CD4-positive, CD25-positive, alpha-beta regulatory T cell (primary cell): ENCODE data around the gene GTPBP4. TPM values are rescaled to one million over a fixed set of nuclear protein-coding genes. Genes with fewer than 3 reads are reported as not detected.

Experiments
- ATAC-seq, 2 donors: fragments of 150-1000 bp; cut with Tn5 transposase; one replicate each; pipeline ENCODE4 v1.10.0; 2021; ENCODE audit warnings: low read depth in 2 of 2, moderate number of reproducible peaks in 2 of 2, moderate library complexity in 1 of 2
- DNase-seq, 3 donors: peaks; one replicate each; pipeline versions ENCODE4 v3.0.0 to v3.0.0-alpha.2; 2012 to 2022; ENCODE audit warnings: mixed read lengths in 1 of 3
- H3K27ac ChIP-seq: one replicate; pipeline ENCODE4 v1.7.0; 2013; ENCODE audit warnings: mild to moderate bottlenecking, low read length; ENCODE audit not compliant: insufficient read depth, poor library complexity, severe bottlenecking
- H3K27me3 ChIP-seq: one replicate; pipeline ENCODE4 v1.7.0; 2013; ENCODE audit warnings: low read length; ENCODE audit not compliant: control insufficient read depth, insufficient read depth
- H3K36me3 ChIP-seq: one replicate; pipeline ENCODE4 v1.7.0; 2013; ENCODE audit warnings: mild to moderate bottlenecking, low read length, moderate library complexity; ENCODE audit not compliant: control insufficient read depth, insufficient read depth
- H3K4me1 ChIP-seq: 2 replicates; pipeline ENCODE4 v1.7.0; 2013; ENCODE audit warnings: mild to moderate bottlenecking, low read length; ENCODE audit not compliant: insufficient read depth, control insufficient read depth, poor library complexity, severe bottlenecking
- H3K4me3 ChIP-seq: one replicate; pipeline ENCODE4 v1.7.0; 2013; ENCODE audit warnings: low read depth, mild to moderate bottlenecking, low read length, moderate library complexity
- H3K9me3 ChIP-seq, 2 experiments: 1 replicate in 1 of 2; 2 replicates in 1 of 2; pipeline ENCODE4 v1.7.0; 2013; ENCODE audit warnings: low read length in 2 of 2, mild to moderate bottlenecking in 1 of 2, moderate library complexity in 1 of 2; ENCODE audit not compliant: control insufficient read depth in 2 of 2
- H3K27ac Mint-ChIP-seq, 3 donors: one replicate each; pipeline ENCODE4 v1.8.0; 2020 to 2022; ENCODE audit warnings: mild to moderate bottlenecking in 3 of 3, mixed read lengths in 3 of 3, moderate library complexity in 2 of 3
- H3K27me3 Mint-ChIP-seq: one replicate; pipeline ENCODE4 v1.8.0; 2022; ENCODE audit warnings: mild to moderate bottlenecking, mixed read lengths
- H3K36me3 Mint-ChIP-seq: one replicate; pipeline ENCODE4 v1.8.0; 2020; ENCODE audit warnings: mixed read lengths
- H3K4me1 Mint-ChIP-seq, 4 donors: one replicate each; pipeline ENCODE4 v1.8.0; 2020 to 2022; ENCODE audit warnings: mixed read lengths in 4 of 4, mild to moderate bottlenecking in 1 of 4
- H3K4me3 Mint-ChIP-seq, 4 donors: one replicate each; pipeline ENCODE4 v1.8.0; 2020 to 2022; ENCODE audit warnings: mild to moderate bottlenecking in 4 of 4, mixed read lengths in 4 of 4, moderate library complexity in 3 of 4
- H3K9me3 Mint-ChIP-seq, 7 donors: one replicate each; pipeline ENCODE4 v1.8.0; 2020 to 2022; ENCODE audit warnings: mixed read lengths in 7 of 7, mild to moderate bottlenecking in 3 of 7, moderate library complexity in 2 of 7
- polyA plus RNA-seq, 4 donors: library from polyadenylated mRNA; unstranded; fragments of 300-500 nt; fragmentation: Illumina TruSeq; gene quantifications; one replicate each; pipeline ENCODE4 v1.2.3, GENCODE V29; 2021
- total RNA-seq: library from RNA; stranded (reverse); gene quantifications from one replicate; pipeline ENCODE4 v1.2.3, GENCODE V29; 2022

Gene GTPBP4
- total and polyA plus RNA-seq, 5 donors from 2014 or later, result 15.9 to 50.7 (median 20.7) TPM

DNA sequence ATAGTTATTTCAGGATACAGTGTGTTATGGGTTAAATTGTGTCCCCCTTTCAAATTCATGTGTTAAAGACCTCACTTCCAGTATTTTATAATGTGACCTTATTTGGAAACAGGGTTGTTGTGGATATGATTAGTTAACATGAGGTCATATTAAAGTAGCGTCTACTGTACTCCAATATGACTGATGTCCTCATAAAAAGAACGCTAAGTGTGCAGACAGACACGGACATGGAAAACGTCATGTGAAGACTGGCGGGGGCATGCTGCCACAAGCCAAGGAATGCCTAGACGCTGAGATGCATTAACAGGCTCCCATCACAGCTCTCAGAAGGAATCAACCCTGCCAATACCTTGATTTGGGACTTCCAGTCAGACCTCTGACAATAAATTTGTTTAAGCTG, 66.5 kb downstream of the GTPBP4 start:
- Mint-ChIP-seq H3K36me3 (no peaks in the 10 kb centered on the region), H3K27me3 (no peaks in the 10 kb centered on the region), H3K9me3 (no peaks in the 10 kb centered on the region), H3K4me3 (peak overlapping the region; percentile 77 to 99 (median 94)), H3K4me1 (peaks cover 42 to 88% (median 62%) of the 10 kb centered on the region in 4 donors), H3K27ac (peak overlapping the region; percentile 38 to 84 (median 80))
- H3K9me3 ChIP-seq, result no peaks in the 10 kb centered on the region
- H3K4me3 ChIP-seq, result peak overlapping the region; percentile 96
- no peak for ATAC-seq
- peaks cover 14% of the 10 kb centered on the region for H3K36me3 ChIP-seq
- no peaks in the 10 kb centered on the region for H3K27me3 ChIP-seq
- DNase-seq, result no peak
- peaks cover 59% of the 10 kb centered on the region for H3K4me1 ChIP-seq
- H3K27ac ChIP-seq, result no peak overlapping the region

DNA sequence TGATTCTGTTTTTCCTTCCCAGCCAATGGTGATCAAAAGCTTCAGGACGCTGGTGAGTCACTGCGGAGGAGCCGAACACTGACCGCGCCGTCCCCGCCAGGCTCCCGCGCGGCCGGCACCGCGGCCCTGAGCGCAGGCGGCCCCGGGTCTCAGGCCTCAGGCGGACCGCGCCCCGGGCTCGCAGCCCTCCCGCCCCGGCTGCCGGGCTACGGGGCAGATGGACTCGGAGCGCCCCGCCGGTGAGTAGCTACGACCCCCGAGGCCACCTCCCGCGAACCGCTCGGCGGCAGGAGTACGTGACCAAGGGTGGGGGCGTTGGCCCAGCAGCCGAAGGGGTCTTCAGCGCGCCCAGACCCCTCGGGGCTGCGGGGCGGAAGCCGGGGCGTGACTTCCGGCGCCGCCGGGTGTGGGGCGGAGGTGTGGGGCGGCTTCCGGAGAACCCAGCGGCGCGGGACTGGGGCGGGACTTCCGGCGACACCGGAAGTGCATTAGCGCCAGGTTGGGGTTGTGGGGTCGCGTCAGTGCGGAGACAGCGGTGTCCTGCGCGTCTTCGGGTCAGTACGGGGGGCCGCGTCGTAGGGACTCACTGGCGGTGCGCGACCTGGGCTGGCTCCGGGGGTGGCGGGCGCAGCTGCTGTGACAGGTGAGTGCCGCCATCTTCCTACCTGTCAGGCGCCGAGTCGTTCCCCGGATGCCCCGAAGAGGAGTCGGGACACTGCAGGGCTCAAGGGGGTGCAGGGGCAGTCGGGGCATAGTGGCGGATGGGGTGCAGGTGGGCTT, 68.3 kb downstream of the GTPBP4 start, which contains the start of gene WDR37:
Gene WDR37 (plus strand): TSS at position 60 of the 780 bp plus-strand sequence. CDS start 15,771 bp downstream, outside the sequence.
- DNase-seq (peak; percentile 86 to 92 (median 89)), ATAC-seq (peak; percentile 95 to 97)
- Histone ChIP-seq H3K4me3 (peak within 1 kb of the TSS; percentile 96), H3K9me3 (no peaks in the 10 kb centered on the region), H3K27me3 (no peaks in the 10 kb centered on the region), H3K27ac (peak within 1 kb of the TSS; percentile 86), H3K36me3 (peaks cover 14% of the 10 kb centered on the region), H3K4me1 (peaks cover 49% of the 10 kb centered on the region)
- no peaks in the 10 kb centered on the region for H3K36me3 Mint-ChIP-seq
- H3K4me3 Mint-ChIP-seq, result peak within 1 kb of the TSS; percentile 93 to 99 (median 97)
- H3K9me3 Mint-ChIP-seq, result no peaks in the 10 kb centered on the region
- peak within 1 kb of the TSS; percentile 93 to 97 (median 96) for H3K27ac Mint-ChIP-seq
- peaks cover 36 to 89% (median 63%) of the 10 kb centered on the region in 4 donors for H3K4me1 Mint-ChIP-seq
- no peaks in the 10 kb centered on the region for H3K27me3 Mint-ChIP-seq

DNA sequence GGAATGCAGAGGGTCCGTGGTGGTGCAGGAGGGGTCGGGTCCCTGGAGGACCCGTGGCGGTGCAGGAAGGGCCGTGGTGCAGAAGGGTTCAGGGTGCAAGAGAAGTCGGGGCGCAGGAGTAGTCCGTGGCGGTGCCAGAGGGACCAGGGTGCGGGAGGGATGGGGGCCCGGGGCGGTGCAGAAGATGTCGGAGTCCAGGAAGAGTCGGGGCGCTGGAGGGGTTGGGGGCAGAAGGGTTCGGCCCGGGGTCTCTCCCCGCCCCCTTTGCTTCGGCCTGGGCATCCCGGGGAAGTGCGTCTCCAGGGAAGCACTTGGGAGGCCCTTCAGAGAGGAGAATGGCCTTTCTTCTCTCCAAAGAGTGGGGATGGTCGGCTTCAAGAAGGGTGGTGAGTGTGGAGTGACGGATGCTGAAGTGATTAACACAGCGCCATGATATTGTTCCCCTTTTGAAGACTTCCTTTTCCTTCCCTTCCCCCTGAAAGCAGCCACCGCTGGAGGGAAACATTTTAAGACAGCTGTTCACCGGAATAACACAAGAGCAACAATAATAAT, 68.9 kb downstream of the GTPBP4 start:
- peak in 1 of 2 donors; percentile 5 for ATAC-seq

DNA sequence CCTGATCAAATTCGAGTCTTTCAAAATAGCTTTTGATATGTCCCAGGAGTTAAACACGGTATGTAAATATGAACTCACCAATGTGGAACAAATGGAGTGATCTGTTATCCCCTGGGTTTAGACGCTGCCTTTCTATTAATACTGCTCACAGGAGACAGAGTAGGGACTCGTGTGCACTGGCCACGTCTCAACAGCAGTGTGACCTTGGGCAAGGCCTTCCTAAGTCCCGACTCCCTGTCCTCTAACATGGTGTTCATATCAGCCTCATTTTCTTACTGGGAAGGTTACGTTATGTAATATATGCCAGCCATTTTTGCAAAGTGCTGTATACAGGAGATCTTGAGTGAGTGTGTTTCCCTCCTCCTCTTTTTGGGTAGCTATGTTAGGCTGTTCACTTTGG, 69.8 kb downstream of the GTPBP4 start:
- Mint-ChIP-seq H3K9me3 (no peaks in the 10 kb centered on the region), H3K4me3 (peak overlapping the region; percentile 93 to 99 (median 96)), H3K27me3 (no peaks in the 10 kb centered on the region), H3K27ac (peak overlapping the region; percentile 82 to 96 (median 93)), H3K36me3 (no peaks in the 10 kb centered on the region), H3K4me1 (peaks cover 48 to 89% (median 64%) of the 10 kb centered on the region in 4 donors)
- Histone ChIP-seq H3K4me3 (peak overlapping the region; percentile 84), H3K27me3 (no peaks in the 10 kb centered on the region), H3K27ac (no peak overlapping the region), H3K36me3 (peaks cover 10% of the 10 kb centered on the region), H3K9me3 (no peaks in the 10 kb centered on the region), H3K4me1 (peaks cover 63% of the 10 kb centered on the region)
- DNase-seq, result no peak
- no peak for ATAC-seq

More for the DNA sequence above, 68.9 kb downstream of the GTPBP4 start:
- peaks cover 40 to 89% (median 64%) of the 10 kb centered on the region in 4 donors for H3K4me1 Mint-ChIP-seq
- H3K4me3 ChIP-seq, result peak overlapping the region; percentile 84
- H3K27ac Mint-ChIP-seq, result peak overlapping the region; percentile 93 to 96 (median 96)
- no peaks in the 10 kb centered on the region for H3K9me3 ChIP-seq
- H3K27ac ChIP-seq, result peak overlapping the region; percentile 86
- no peaks in the 10 kb centered on the region for H3K27me3 Mint-ChIP-seq
- H3K36me3 Mint-ChIP-seq, result no peaks in the 10 kb centered on the region
- H3K4me3 Mint-ChIP-seq, result peak overlapping the region; percentile 93 to 99 (median 96)
- H3K9me3 Mint-ChIP-seq, result no peaks in the 10 kb centered on the region
- DNase-seq, result no peak
- H3K27me3 ChIP-seq, result no peaks in the 10 kb centered on the region
- peaks cover 14% of the 10 kb centered on the region for H3K36me3 ChIP-seq
- peaks cover 55% of the 10 kb centered on the region for H3K4me1 ChIP-seq

DNA sequence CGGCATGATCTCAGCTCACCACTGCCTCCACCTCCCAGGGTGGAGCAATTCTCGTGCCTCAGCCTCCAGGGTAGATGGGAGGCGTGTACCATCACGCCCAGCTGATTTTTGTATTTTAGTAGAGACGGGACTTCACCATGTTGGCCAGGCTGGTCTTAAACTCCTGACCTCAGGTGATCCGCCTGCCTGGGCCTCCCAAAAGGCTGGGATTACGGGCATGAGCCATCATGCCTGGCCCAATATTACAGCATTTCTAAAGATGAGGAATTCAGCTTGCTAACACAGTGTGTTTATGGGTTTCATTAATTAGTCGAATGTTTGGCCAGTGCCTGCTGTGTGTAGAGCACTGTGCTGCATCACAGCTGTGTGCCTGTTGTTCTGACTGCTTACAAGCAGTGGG, 71.7 kb downstream of the GTPBP4 start:
- Histone ChIP-seq H3K27me3 (no peaks in the 10 kb centered on the region), H3K4me3 (no peak overlapping the region), H3K4me1 (peaks cover 61% of the 10 kb centered on the region), H3K27ac (no peak overlapping the region), H3K9me3 (no peaks in the 10 kb centered on the region), H3K36me3 (no peaks in the 10 kb centered on the region)
- ATAC-seq (no peak), DNase-seq (no peak)
- no peaks in the 10 kb centered on the region for H3K9me3 Mint-ChIP-seq
- H3K36me3 Mint-ChIP-seq, result peaks cover 6% of the 10 kb centered on the region
- no peaks in the 10 kb centered on the region for H3K27me3 Mint-ChIP-seq
- H3K4me1 Mint-ChIP-seq, result peaks cover 39 to 90% (median 62%) of the 10 kb centered on the region in 4 donors
- H3K4me3 Mint-ChIP-seq, result peak overlapping the region in 2 of 4 donors; percentile 87 to 99
- peak overlapping the region; percentile 40 to 85 (median 58) for H3K27ac Mint-ChIP-seq

DNA sequence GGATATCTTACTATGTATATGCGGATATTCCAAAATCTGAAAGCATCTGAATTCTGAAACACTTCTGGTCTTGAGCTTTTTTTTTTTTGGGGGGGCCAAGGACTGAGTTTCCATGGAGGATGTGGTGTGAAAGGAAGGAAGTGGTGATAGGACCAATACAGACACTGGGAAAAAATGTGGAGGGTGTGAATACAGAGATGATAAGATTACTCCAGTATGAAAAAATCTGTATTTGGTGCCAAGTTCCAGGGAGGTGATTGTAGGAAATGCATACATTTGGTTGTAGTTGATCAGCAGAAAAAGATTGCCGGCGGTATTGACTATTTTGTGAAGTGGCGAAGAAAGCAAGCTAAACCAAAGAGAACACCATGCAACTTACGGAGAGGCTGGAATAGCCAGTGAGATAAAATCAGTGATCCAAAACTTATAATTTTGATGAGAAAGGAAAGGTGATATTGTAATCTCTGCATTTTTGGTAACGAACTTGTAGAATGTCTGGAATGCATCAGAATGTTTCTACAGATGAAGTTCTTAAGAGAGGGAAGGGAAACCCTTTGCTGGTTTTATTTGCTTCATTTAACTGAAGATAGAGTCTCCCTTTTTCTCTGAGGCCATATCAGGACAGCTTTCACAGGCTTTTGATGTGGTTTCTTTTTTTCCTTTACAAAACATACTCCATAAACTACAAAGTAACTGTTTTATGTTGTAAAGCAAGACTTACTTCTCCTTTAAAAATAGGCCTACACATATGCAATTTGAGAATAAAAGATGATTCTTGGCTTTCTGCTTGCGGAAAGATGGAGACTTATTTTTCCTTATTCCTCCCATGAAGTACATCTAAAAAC, 73.9 kb downstream of the GTPBP4 start:
- Mint-ChIP-seq H3K9me3 (no peaks in the 10 kb centered on the region), H3K36me3 (peaks cover 6% of the 10 kb centered on the region), H3K4me1 (peaks cover 34 to 82% (median 62%) of the 10 kb centered on the region in 4 donors), H3K27ac (peak overlapping the region; percentile 92 to 97 (median 93)), H3K27me3 (no peaks in the 10 kb centered on the region), H3K4me3 (peak overlapping the region; percentile 78 to 99 (median 84))
- no peaks in the 10 kb centered on the region for H3K9me3 ChIP-seq
- no peaks in the 10 kb centered on the region for H3K36me3 ChIP-seq
- peak overlapping the region; percentile 73 for H3K27ac ChIP-seq
- no peak for DNase-seq
- no peak for ATAC-seq
- peak overlapping the region; percentile 74 for H3K4me3 ChIP-seq
- H3K4me1 ChIP-seq, result peaks cover 49% of the 10 kb centered on the region
- H3K27me3 ChIP-seq, result no peaks in the 10 kb centered on the region

DNA sequence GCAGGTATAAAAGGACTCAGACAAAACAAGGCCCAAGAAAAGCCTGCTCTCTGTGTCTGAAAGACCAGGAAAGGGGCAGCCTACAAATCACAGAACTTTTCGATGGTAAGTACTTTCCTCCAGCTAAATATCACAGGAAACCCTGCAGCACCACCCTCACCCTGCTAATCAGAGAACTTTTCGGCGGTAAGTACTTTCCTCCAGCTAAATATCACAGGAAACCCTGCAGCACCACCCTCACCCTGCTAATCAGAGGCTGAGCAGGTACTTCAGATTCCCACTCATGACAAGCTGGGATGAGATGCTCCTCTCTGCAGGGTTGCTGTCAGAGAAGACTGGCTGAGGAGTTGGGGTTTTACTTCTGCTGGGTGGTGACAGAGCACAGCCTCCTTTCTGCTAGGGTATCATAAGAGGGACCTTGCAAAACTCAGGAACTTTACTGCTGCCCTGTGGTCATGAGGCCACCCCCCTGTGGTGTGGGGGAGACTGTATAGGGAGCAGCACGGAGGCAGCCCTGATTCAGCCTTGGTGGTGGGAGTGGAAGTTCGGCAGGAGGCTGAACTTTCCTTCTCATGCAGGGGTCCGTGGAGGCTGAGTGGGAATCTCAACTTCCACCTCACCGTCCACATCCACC, 75.1 kb downstream of the GTPBP4 start:
- peak overlapping the region; percentile 74 for H3K4me3 ChIP-seq
- Mint-ChIP-seq H3K9me3 (no peaks in the 10 kb centered on the region), H3K4me1 (peaks cover 32 to 73% (median 56%) of the 10 kb centered on the region in 4 donors), H3K27ac (peak overlapping the region; percentile 92 to 97 (median 93)), H3K36me3 (peaks cover 6% of the 10 kb centered on the region), H3K27me3 (no peaks in the 10 kb centered on the region), H3K4me3 (peak overlapping the region; percentile 78 to 99 (median 84))
- H3K36me3 ChIP-seq, result no peaks in the 10 kb centered on the region
- DNase-seq, result peak in 2 of 3 donors; percentile 40 to 65
- H3K9me3 ChIP-seq, result no peaks in the 10 kb centered on the region
- H3K27ac ChIP-seq, result peak overlapping the region; percentile 73
- H3K4me1 ChIP-seq, result peaks cover 39% of the 10 kb centered on the region
- ATAC-seq, result peak; percentile 87 to 96
- no peaks in the 10 kb centered on the region for H3K27me3 ChIP-seq
